Uterus (tissue), 2 donors: Measurements from ENCODE around the gene LRCH3.

Source experiments
- CTCF ChIP-seq, 4 experiments: fragments of 200-600 bp in 2 of 4; fragments of 450-650 bp in 2 of 4; sonication (generic) in 2 of 4; IDR thresholded peaks; one replicate each; pipeline ENCODE4 v1.5.1; 2016 to 2019; ENCODE audit warnings: antibody characterized with exemption in 4 of 4, mild to moderate bottlenecking in 2 of 4, moderate library complexity in 1 of 4
- POLR2A ChIP-seq, 2 donors: fragments of 450-650 bp; IDR thresholded peaks; one replicate each; pipeline ENCODE4 v1.6.1; 2016; ENCODE audit warnings: antibody characterized with exemption in 2 of 2, mild to moderate bottlenecking in 1 of 2, moderate library complexity in 1 of 2

- TF ChIP-seq POLR2A (IDR thresholded peaks at IDR 0.05): no peak
- TF ChIP-seq CTCF (IDR thresholded peaks at IDR 0.05): no peak
Measured at GRCh38 chr3:197926418-197926817, 135.4 kb downstream of the LRCH3 start.
